Epithelial cell of esophagus (primary cell): Measurements from ENCODE around the gene TOX3.

Experiments used
- DNase-seq: peaks from one replicate; pipeline ENCODE4 v3.0.0; 2010; ENCODE audit warnings: low read depth
- H3K4me3 ChIP-seq: 2 replicates; pipeline ENCODE4 v1.5.1; 2011; ENCODE audit warnings: mild to moderate bottlenecking, low read length, control low read depth
- TF ChIP-seq, protein P1 (sequence below): IDR thresholded peaks from 2 replicates; pipeline ENCODE4 v1.5.1; 2011; ENCODE audit warnings: low read depth, mild to moderate bottlenecking, low read length, control low read depth, inconsistent platforms; ENCODE audit not compliant: insufficient read depth; ENCODE audit errors: missing control alignments

TOX3 gene

DNA sequence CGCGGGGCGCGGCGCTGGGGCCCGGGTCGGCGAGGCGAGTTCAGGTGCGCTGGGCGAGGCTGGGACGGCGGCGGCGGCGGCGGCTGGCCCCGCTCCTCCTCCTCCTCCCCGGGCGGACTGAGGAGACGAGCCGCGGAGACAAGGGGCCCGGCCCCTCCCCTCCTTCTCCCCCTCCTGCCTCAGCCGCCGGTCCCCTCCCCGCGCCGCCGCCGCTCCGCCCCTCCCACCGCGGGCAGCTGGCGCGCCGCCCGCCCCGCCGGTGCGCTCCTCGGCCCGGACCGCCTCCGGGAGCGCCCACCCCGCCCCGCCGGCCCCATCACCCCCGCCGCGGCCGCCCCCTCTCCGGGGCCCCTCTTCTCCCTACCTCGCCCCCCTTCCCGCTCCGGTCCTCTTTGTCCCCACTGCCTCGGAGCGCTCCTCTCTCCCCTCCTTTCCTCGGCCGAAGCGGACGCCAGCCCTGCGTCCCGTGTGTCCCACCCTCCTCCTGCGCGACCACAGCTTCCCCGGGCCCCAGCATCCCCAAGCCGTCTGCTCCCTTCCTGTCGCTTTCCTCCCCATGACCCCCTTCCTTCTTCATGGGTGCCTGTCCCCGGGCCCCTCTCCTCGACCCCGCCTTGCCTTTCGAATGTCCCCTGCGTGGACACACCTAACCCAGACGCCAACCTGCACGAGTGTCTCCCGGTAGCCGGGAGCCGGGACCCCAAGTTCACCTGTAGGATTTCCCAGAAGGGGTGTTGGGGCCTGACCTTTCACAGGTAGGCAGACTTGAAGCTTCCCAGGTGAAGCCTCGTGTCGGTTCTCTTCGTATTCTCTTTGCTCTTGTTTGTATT, at the start of gene TOX3:
TOX3 (minus strand) TSS at position 140 of the 830 bp plus-strand sequence. CDS start 420 bp downstream, outside the sequence.
- TF ChIP-seq, protein P1, sequence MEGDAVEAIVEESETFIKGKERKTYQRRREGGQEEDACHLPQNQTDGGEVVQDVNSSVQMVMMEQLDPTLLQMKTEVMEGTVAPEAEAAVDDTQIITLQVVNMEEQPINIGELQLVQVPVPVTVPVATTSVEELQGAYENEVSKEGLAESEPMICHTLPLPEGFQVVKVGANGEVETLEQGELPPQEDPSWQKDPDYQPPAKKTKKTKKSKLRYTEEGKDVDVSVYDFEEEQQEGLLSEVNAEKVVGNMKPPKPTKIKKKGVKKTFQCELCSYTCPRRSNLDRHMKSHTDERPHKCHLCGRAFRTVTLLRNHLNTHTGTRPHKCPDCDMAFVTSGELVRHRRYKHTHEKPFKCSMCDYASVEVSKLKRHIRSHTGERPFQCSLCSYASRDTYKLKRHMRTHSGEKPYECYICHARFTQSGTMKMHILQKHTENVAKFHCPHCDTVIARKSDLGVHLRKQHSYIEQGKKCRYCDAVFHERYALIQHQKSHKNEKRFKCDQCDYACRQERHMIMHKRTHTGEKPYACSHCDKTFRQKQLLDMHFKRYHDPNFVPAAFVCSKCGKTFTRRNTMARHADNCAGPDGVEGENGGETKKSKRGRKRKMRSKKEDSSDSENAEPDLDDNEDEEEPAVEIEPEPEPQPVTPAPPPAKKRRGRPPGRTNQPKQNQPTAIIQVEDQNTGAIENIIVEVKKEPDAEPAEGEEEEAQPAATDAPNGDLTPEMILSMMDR: no peak
- no peak within 1 kb of the TSS for H3K4me3 ChIP-seq
- no peak for DNase-seq

DNA sequence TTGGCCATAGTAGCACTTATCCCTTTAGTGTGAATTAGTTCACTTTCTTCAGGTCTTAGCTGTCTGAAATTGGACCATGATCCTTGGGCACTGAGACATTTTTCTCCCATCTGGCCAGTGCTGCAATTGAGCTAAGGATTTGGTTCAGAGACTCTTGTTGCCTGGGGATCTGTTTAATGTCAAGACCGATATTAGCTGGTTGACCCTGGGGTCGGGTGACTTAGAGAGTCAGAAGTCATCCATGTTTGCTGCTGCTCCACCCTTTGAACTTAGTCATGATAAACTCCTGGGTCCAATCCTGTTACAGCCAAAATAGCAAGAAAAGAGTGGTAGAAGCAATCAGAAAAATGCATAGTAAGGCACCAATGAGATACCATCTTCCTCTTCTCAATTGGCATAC, 45.8 kb upstream of the TOX3 start:
- TF ChIP-seq, protein P1: no peak
- no peak overlapping the region for H3K4me3 ChIP-seq
- DNase-seq: no peak

DNA sequence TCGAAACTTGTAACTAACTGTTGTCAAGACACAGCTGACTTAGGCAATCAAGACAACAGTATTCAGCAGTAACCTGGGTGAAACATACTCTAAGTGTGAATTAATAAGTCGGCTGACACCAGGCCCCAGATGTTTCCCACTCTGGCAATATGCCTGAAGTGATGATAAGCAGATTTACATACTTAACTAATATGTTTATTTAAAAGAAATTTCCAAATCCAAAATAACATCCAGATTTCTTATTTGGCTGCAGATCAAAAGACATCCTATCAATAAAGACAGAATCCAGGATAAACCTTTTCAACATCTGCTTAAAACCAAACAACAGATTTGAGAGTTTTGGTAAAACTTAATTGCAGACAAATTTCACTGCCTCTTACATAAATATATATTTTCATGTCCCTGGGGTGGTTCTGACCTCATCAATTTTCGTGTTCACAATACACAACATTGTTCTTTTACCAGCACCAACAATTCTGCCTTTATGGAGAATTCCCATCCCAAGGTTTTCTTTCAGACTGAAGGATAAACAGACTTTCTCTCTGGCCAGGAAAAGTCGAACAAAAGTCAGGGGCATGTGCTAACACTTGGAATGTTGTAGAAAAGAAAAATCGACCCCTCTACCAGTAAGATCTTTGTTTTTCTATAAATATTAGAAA, 45.1 kb upstream of the TOX3 start:
- no peak overlapping the region for H3K4me3 ChIP-seq
- no peak for DNase-seq
- TF ChIP-seq, protein P1: no peak

DNA sequence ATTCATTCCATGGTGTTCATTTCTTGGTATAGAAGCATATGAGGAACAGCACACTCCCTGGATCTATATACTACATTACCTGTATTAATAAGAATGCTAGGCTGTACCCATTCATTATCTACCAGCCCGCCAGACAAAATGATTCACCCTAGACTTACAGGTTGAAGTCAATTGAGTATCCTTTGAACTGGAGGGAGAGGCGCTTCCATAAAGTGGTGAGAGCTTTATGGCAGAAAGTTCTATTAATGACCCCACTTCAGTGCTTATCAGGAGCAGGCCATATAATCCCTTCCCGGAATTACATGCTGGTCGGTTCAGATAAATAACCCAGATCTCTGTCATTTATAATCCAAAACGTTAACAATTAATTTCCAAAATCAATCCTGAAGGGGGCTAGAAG, 44.5 kb upstream of the TOX3 start:
- TF ChIP-seq, protein P1: no peak
- DNase-seq: no peak
- H3K4me3 ChIP-seq: no peak overlapping the region

DNA sequence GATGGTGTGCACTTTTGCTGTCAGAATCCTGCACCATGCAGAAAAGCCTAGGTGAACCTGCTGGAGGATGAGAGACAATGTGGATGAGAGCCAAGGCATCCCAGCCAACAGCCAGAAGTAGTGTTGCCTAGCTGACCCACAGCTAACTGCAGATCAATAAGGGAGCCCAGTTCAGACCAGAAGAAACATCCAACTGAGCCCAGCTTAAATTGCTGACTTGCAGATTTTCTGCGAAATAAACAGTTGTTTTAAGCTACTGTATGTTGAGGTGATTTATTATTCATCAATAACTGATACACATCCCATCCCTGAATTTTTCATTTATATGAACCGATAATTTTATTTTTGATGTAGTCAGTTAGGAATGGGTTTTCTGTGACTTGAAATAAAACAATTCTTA, 39.2 kb upstream of the TOX3 start:
- DNase-seq: no peak
- no peak overlapping the region for H3K4me3 ChIP-seq
- TF ChIP-seq, protein P1: no peak

DNA sequence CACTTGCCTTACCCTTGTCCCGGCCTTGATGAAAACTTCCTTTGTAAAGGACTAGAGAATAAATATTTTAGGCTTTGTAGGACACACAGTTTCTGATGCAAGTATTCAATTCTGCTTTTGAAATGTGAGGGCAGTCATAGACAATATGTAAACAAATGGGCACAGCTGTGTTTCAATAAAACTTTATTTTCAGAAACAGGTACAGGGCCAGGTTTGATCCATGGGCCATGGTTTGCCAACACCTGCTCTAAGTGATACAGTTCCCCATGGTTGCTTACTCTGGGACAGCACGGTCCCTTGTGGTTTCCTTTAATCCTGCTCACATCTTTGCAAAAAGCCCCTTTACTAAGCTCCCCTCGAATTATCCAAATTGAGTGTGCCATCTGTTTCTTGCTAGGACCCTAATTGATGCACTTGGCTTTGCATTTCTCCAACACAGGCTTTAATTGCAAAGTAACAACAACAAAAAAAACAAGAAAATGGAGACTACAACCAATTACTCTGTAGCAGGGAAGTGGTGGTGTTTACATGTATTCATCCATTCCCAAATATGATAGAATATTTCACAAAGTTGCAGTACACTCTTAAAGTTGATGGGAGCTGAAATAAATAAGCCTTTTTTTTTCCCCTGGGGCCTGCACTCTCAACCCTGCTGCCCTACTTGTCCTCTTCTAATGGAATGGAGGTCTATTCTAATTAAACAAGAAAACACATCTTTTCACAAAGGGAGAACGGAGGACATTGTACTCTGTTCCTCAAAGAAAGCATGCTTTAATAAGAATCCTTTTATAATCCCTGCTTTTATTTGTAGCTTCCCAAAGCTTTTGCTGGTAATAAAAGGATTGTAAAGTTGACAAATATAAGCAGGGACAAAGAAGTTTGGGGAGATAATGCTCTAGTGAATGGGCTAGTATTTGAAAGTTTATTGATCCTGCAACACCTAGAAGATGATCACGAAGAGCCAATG, 37.7 kb upstream of the TOX3 start:
- TF ChIP-seq, protein P1: no peak
- no peak for DNase-seq
- H3K4me3 ChIP-seq: no peak overlapping the region
